Stimulated activated CD8-positive, alpha-beta memory T cell treated with anti-CD3 and anti-CD28 coated beads, Interleukin-2, amount 100 ng/mL, for 48 hours (primary cell): ENCODE results near the gene CDK5RAP3.

Experiments
- DNase-seq, 2 donors: peaks; one replicate each; pipeline ENCODE4 v3.0.0-alpha.2; 2020; ENCODE audit warnings: low read depth in 2 of 2

CDK5RAP3 gene

DNA sequence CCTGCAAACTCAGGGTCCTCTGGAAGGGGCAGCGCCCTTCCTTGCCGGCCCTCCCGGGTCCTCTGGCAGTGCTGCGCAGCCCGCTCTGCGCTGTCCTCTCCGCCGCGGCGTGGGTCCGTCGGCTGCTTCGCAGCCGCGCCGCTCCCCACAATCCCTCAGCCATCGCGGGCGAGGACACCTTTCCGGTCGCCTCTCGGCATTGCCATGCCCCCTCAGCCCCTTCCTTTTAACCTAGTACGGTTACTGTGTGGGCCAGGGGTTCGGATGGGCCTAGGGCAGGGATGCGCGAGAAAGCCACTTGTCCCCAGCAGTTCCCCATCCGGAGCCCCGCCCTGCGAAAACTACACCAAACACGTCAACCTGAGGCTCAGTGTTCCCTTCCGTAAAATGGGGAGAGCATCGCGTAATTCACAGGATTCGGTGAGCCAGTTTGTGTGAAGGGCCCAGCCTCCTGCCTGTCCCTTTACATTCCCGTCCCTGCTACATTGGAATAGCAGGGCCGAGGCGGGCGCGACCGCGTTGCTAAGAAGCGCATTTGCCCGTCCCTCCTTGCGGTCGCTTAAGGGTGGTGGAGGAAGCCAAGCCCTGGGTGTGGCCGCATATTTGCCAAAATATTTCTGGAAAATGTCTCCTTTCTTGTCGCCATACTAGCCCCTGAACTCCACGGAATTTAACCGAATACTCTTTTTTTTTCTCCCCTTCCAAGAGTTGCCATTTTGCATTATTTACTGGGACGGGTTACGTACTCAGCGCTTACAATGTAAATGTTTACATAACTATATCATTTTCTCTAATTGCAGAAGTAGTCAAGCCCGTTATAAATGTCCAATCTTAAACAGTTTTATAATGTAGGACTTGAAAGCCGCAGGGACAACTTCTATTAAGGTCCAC lies 53.5 kb downstream of the CDK5RAP3 start:
- no peak for DNase-seq

DNA sequence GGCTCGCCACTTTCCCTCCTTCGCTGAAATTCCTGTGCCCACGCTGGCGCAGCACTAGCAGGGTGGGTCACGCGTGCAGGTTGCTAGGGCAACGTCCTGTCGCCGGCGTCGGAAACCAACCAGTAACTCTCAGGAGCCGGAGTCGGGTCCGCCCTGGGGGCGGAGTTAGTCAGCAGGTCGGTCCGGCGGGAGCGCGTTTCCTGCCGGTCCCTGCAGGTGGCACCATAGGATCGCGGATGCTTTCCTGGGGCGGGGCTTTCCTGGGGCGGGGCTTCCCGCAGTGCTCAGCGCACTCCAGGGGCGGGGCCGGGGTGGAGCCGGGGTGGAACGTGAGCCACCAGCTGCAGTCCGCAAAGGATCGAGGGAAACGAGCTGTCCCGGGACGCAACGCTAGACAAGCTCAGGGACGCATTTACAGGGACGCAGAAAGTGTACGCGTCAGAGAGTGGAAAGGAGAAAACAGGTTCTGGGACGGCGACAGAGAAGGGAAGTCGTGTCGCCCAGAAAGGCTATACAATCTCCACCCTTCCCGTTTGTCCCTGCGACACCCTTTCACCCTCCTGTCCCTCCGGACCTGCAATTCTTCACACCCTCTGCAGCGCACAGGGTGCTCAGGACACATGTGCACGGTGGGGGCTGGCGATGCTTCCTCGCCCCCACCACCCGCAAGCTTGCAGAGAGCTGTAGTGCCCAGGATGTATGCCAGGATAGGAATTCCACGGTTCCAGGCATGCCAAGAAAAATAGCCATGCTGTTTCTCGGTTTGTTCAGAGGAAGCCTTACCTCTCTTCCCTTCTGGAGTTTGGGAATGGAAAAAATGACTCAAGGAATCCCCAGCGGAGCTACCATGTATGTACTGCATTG lies 54.4 kb downstream of the CDK5RAP3 start:
- peak; percentile 97 to 98 for DNase-seq

DNA sequence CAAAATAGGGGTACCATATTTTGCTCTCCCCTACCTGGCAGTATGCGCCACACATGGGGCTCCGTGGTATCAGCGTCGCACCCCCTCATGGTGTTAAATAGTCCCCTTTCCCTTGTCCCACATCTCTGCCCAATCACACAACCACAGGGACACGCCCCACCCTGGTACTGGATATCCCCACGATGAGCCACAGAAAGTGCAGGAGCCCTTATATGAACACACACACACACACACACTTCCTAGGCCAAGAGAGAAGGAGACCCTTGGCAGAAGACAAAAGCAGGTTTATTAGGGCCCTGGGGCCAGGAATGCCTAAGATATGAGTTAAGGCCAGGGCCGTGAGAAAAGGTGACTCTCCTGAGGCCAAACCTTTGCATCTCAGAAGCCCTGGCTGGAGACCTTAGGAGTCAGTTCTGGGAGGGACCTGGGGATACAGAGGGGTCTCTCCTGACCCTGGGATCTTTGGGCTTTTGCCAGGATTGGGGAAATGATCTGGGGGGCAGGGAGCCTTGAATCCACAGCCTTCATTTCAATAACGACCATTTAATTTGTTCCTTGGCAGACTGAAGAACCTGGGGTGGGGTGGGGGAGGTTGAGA lies 55.1 kb downstream of the CDK5RAP3 start:
- DNase-seq = no peak

DNA sequence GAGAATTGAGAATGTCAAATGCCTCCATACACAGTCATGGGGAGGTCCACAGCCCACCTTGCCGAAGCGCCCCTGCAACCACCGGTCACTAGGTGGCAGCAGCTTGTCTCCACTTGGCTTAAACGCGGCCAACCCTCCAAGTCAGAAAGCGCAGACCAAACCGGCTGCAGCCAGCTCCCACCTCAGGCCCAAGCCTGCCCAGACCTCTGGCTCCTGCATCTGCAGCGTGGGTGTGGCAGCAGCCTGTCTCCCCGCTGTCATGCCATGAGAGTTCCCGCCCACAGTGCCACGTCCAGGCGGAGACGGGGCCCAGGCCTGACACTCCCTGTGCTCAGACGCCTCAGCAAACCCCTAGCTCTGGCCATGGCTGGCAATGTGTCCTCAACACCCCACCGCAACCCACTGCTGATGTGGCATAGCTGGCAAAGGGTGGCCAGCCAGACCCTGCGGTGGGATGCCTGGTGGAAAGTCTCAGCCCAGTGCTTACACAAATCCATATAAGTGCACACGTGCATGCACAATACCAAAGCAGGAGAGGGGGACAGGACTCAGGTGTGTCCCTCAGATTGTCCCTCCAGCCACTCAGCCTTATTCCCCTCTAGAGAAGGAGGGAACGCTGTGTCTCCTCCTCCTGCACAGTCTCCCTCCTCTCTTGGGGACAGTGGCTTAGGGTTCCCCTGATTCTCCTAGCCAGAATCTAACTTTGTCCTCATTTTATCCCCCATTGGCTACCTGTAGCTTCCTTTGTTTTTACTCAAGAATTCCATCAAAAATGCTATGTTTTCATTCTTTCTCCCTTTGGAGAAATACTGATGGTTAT lies 55.8 kb downstream of the CDK5RAP3 start:
- DNase-seq = peak; percentile 61 to 72

DNA sequence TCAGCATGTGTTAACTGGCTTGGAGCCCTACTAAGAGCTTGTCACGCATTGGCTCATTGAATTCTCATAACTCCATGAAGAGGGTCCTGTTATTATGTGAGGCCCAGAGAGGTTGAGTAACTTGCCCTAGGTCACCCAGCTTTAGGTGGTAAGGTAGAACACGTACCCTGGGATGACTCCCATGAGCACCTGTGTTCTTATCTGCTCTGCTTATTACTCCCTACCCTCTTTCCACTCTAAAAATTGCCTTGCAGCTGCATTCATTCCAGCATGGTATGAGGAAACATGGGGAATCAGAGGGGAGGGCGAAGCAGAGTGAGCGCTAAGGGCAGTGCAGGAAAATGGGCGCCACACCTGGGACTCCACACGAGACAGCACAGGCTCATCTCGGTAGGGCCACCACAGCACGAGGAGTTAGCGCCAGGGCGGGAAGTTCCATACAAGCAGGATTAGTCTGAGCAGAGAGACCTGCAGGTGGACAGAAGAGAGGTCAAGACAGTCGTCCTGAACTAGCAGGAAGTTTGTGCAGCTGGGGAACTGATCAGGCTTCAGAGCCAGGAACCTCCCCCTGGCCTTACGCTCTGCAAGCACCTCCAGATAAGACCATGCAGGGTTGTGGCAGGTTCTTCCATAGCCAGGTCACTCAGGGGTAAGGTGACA lies 56.5 kb downstream of the CDK5RAP3 start:
- DNase-seq = no peak

DNA sequence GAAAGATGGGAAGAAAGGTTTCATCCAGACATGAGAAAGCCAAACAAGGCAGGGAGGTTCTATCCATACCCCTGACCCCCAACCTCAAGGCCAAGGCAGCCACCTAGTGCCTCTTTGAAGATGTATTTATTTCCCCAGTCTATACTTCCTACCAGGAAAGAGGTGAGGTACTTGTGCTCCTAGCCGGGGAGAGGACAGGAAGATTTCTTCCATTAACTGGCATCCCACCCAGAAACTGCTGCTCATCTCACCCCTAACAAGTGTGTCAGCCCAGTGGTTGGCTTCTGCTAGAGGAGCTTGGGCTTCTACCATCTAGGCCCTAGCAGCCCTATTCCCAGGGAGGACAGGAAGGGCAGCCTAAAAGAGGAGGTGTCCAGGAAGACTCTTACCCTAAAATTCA lies 57.8 kb downstream of the CDK5RAP3 start:
- DNase-seq = no peak

DNA sequence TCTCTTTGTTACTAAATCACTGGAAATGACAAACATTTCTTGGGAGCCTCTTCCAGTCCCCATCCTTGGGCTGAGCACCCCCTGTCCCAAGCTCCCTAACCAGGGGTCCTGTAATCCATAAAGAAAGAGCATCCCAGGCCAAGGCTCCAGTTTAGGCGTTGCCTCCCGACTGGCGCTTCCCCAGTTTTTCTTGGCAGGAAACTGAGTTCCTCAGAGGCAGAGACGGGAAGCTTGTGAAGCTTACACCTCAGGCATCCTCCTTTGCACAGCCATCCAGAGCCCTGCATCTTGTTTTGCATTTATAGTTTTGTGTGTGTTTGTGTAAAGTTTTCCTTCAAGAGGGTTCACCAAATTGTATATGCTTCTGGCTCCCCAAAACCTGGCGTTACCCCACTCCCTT lies 59.6 kb downstream of the CDK5RAP3 start:
- no peak for DNase-seq
